NCI-H2081 (cell line): Measurements from ENCODE around the gene TIMM44.
A peak's percentile ranks its signal among the peaks of the same experiment; 100 is the strongest.
"Not testable (repeated sequence)": the region's sequence is repeated elsewhere in the genome, so short reads cannot be mapped to it uniquely, and the experiment has no call there.

Source experiments
- DNase-seq, 2 experiments: peaks; one replicate each; lab custom pipeline; 2025; lab: John Stamatoyannopoulos, UW

TIMM44 gene

DNA sequence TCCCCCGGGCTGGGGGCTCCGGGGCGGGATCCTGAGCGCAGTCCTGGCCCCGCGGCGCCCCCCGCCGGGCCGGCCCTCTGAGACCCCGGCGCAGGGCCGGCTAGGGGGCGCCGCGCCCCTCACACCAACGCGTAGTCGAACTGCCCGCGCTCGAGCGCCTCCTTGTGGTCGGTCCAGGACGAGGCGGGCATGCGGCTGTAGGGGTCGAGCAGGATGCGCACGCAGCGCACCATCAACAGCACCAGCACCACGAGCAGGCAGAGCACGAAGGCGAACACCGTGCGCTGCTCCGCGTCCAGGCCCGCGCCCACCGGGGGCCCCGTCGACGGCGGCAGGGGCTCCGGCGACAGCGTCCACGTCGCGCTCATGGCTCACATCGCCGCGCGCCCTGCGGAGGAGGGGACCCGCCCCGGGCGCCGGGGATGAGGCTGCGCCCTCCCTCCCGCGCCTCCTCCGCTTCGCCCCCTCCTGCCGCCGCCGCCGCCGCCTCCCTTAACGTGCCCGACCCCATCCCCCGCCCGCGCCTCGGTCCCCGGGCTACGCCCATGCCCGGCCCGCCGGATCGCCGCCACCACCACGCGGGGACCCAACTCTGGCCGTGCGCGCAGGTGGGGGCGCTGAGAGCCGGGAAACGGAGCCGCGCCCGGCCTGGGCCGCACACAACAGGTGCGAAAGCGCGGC, 18.2 kb downstream of the TIMM44 start:
- peak; percentile 66 to 67 for DNase-seq

GRCh38 chr19:7924651-7925170, 18.8 kb downstream of the TIMM44 start:
- no peak for DNase-seq

DNA sequence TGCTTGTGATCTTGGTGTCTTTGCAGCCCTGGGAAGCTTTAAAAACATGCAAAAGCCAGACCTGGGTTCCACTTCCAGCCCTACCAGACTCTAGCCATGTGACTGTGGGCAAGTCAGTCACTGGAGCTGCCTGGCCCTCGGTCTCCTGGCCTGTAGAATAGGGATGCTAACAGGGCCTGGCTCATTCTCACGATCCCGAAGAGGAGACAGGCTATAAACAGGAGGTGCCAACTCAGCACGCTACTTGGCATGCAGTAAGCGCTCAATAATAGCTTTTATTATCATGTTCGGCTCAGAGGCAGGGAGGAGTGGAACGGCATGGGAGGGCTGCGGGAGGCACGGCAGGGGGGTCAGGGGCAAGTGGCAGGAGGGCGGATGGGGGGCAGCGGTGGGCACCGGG, 19.2 kb downstream of the TIMM44 start:
- no peak for DNase-seq

- DNase-seq = no peak
These were observed 19.9 kb downstream of the TIMM44 start for GRCh38 chr19:7923295-7924191.

DNA sequence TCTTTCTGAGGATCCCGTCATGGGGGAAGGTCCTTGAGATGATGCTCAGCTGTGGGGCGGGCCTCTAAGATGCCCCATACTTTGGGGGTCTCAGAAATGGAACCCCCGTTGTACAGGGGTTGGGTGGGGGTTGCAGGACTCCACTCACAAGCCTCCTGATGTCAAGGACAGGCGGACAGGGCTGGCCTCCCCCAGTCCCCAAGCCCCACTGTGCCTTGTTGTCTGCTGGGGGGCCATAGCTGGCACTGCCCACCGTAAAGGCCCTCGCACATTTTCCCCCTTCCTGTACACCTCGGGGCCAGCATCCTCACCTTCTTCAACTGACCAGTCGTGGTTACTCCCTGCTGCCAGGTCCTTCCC, 20.6 kb downstream of the TIMM44 start:
- DNase-seq = no peak

DNA sequence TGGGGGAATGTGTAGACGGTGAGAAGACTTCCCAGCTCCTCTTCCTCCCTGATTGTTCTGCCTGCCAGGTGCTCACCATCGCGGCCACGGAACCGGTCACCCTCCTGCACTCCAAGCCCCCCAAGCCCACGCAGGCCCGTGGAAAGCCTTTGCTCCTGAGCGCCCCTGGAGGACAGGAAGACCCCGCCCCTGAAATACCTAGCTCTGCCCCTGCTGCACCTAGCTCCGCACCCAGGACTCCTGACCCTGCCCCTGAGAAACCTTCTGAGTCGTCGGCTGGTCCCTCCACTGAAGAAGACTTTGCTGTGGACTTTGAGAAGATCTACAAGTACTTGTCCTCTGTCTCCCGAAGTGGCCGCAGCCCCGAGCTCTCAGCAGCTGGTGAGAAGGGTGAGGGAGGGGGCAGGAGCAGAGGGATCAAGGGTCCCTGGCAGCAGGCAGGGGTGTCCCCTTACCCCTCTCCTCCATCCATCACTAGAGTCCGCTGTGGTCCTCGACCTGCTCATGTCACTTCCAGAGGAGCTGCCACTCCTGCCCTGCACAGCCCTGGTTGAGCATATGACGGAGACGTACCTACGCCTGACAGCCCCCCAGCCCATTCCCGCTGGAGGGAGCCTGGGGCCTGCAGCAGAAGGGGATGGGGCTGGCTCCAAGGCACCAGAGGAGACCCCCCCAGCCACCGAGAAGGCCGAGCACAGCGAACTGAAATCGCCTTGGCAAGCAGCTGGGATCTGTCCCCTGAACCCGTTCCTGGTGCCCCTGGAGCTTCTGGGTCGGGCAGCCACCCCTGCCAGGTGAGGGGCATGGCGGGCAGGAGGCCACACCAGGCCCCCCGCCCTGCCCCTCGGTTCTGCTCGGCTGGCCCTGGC, 21.3 kb downstream of the TIMM44 start:
- DNase-seq = no peak

- DNase-seq = no peak
These were observed 22.0 kb downstream of the TIMM44 start for GRCh38 chr19:7921302-7921966.

DNA sequence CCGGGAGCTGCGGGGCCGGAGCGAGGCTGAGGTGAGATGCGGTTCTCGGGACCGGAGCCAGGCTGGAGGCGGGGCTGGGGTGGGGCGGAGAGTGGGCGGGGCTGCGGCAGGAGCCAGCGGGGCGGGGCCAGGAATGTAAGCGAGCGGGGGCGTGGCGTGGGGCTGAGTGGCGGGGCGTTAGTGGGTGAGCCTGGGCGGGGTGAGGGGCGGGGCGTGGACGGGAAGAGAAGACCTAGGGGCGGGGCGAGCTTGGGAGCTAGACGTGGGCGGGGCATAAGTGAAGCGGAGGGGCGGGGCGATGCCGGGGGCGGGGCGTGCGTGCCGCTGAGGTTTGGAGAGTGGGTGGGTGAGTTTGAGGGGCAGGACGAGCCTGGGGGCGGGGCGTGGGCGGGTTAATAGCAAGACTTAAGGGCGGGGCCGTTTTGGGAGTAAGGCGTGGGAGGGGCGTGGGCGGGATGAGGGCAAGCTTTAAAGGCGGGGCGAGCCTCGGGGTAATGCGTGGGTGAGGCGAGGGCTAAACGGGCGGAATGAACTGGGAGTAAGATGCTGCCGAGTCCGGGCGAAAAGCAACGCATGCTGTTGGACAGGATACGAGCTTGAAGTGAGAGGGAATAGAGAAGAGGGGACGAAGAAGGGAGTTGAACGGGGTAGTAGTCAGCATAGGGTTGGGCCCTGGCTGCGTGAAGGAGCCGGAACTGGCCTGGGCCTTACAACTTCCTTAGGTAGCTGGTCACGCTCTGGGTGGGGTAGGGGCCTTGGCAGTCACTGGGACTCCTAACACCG, 22.8 kb downstream of the TIMM44 start:
- DNase-seq = peak; percentile 82 to 94

- peak; percentile 86 for DNase-seq
These were observed 23.6 kb downstream of the TIMM44 start, which contains the start of gene SNAPC2 for GRCh38 chr19:7919610-7920518. Gene SNAPC2, plus strand, starts transcription at chr19:7920338. Its CDS starts 29 bp downstream, at chr19:7920367.

DNA sequence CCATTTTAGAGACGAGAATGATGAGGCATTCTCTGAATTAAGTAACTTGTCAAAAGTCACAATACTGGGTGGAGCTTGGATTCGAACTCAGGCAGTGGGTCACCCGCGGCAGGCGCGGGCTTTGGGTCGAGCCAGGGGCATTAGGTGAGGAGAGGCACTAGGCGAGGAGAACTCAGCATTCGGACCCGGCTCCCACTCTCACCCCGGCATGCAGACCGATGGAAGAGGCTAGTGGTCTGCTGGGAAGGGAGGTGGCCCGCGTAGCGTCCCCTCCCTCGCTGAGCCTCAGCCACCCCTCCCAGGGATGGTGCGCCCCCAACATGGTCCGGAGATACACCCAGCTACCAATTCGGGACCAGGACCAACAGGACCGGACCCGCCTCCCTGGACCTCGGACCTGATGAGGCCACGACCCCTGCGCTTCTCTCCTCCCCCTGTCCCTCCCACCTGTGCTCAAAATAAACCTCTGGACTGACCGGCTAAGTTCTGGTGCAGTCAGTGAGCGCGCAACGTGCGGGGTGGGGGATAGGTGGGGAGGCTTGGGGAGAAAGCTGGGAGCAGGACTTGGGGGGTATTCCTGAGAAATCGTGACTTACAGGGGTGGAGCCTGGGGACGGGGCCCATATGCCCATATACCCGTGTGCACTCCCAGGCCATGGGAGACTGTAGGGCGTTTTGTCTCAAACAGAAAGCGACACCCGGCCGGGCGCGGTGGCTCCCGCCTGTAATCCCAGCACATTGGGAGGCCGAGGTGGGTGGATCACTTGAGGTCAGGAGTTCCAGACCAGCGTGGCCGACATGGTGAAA, 24.6 kb downstream of the TIMM44 start:
- DNase-seq = no peak

- not testable (repeated sequence) for DNase-seq
These were observed 25.3 kb downstream of the TIMM44 start for GRCh38 chr19:7918062-7918614.

- DNase-seq = peak; percentile 25 to 51
These were observed 26.0 kb downstream of the TIMM44 start for GRCh38 chr19:7917267-7918061.

DNA sequence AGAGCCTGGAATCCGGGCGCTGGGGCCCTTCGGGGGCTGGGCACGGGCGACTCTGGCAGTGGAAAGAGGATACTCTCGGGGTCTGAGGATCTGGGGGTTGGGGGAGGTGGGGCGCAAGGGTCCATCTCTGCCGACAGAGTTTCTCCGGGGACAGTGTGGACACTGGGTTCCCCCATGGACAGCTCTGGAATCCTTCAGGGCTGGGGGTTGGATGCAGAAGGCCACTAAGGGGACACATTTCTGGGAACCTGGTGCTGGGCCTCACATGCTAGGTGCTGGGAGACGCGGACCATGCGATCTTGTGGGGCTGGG, 26.6 kb downstream of the TIMM44 start:
- DNase-seq = no peak

DNA sequence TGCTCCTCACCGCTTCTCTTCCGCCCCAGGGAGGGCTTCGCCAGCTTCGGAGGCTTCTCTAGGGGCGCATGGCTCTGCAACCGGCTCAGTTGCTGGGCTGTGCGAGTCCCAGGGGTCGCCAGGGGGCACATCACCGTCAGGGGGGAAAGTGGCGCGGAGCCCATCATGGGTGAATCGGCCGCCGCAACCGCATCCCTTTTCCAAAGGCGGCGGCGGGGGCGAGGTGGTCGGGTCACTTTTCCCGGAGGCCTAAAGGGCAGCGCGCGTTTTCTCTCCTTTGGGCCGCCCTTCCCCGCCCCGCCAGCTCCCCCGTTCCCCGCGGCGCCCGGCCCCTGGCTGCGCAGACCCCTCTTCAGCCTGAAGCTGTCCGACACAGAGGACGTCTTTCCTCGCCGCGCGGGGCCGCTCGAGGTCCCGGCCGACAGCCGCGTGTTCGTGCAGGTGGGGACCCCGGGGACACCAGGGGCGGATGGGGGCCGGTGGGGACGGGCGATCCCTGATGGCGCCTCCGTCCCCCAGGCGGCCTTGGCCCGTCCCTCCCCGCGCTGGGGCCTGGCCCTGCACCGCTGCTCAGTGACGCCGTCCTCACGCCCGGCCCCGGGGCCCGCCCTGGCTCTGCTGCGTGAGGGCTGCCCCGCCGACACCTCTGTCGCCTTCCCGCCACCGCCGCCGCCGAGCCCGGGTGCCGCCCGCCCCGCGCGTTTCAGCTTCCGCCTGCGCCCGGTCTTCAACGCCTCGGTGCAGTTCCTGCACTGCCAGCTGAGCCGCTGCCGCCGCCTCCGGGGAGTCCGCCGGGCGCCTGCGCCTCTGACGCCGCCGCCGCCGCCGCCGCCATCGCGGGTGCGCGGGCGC, 27.1 kb downstream of the TIMM44 start:
- peak; percentile 14 to 58 for DNase-seq

DNA sequence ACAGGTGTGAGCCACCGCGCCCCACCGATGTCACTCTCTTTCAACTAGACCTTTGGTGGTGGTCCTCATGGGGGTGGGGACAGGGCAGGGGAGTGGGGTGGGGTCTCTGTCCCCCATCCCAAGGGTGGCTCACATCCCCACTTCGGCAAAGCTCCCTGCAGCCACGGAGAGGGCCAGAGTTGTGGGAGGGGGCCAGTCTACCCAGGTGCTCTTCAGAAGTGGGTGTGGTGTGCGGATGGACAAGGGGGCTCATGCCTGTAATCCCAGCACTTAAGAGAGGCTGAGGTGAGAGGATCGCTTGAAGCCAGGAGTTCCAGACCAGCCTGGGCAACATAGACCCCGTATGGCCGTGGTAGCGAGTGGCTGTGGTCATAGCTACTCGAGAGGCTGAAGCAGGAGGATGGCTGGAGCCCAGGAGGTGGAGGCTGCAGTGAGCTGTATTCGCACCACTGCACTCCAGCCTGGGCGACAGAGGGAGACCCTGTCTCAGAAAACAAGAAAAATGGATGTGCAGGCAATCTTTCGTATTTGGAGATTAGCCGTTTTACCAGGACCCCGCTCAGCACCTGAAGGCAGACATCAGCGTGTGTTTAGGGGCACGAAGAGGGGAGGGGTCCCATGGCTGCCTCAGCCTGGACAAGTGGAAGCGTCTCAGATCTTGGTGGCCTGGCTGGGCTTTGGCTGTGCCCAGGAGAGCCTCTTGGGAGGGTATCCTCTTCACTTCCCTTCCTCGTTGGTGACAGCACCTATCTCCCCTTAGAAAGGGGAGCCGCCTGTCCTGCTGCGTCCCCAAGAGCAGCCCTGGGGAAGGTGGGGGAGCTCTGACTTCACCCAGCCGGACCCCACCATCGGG, 28.0 kb downstream of the TIMM44 start:
- DNase-seq = no peak

DNA sequence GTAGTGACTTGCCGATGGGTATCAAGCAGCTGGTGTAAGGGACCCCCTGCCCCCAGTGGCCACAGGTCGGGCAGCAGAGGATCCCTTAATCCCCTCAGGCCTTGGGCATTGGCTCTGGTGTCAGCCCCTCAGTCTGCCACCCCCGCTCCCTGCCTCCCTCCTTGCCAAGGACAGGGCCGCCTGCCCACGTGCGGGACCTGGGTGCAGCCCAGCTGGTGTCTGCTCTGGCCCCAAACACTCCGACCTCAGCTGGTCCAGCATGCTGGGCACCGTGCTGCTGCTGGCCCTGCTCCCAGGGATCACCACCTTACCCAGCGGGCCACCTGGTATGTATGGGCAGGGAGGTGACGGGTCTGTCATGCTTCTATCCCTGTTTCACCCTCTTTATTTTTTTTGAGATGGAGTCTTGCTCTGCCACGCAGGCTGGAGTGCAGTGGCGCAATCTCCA, 28.8 kb downstream of the TIMM44 start, which contains the start of gene TGFBR3L:
Gene TGFBR3L (plus strand): TSS at position 233 of the 448 bp plus-strand sequence.
- DNase-seq = no peak
